ENCODE measurements around the gene CBY3.

Gene CBY3

GRCh38 chr5:179700401-179700918, 19.6 kb upstream of the CBY3 start:
- H3K36me3 ChIP-seq (ENCODE audit: control insufficient read depth in 1 of 2, insufficient read depth in 2 of 2, low read length in 2 of 2): peaks cover 19 to 22% of the 10 kb centered on the region in 2 experiments
- no peak overlapping the region for H3K18ac ChIP-seq (ENCODE audit: low read length)
- no peak overlapping the region for H2BK12ac ChIP-seq (ENCODE audit: low read length)

GRCh38 chr5:179699616-179700237, 18.9 kb upstream of the CBY3 start:
- peak overlapping the region; percentile 3 for H4K8ac ChIP-seq (ENCODE audit: low read depth, low read length)
- peak overlapping the region; percentile 88 for H3K9ac ChIP-seq (ENCODE audit: low read length)
- no peaks in the 10 kb centered on the region for H3K27me3 ChIP-seq (ENCODE audit: insufficient read depth, low read length)
- H3K79me2 ChIP-seq (ENCODE audit: control insufficient read depth, insufficient read depth, low read length, poor library complexity): peaks cover 31% of the 10 kb centered on the region
- no peak overlapping the region for H2AFZ ChIP-seq (ENCODE audit: insufficient read depth, low read length, poor library complexity)
- peak; percentile 13 to 48 for DNase-seq
- peaks cover 15% of the 10 kb centered on the region for H3K79me1 ChIP-seq (ENCODE audit: low read length)
- no peak overlapping the region for H3K27ac ChIP-seq (ENCODE audit: low read depth, low read length)
- no peak overlapping the region for H2BK12ac ChIP-seq (ENCODE audit: low read length)
- no peak overlapping the region for H2BK5ac ChIP-seq (ENCODE audit: low read depth, low read length, poor library complexity)
- peak overlapping the region; percentile 60 for H3K4me2 ChIP-seq (ENCODE audit: low read length)
- peak overlapping the region; percentile 100 for H4K91ac ChIP-seq (ENCODE audit: low read depth, low read length)
- H3K4ac ChIP-seq (ENCODE audit: low read depth, low read length): peak overlapping the region; percentile 100
- H3K23ac ChIP-seq (ENCODE audit: low read length): no peak overlapping the region
- no CpG with 5 or more reads among the region's 19 CpGs for WGBS (ENCODE audit: extremely low coverage, insufficient coverage, insufficient read length)
- no peak overlapping the region for H3K18ac ChIP-seq (ENCODE audit: low read length)
- no peaks in the 10 kb centered on the region for H3K9me3 ChIP-seq (ENCODE audit: insufficient read depth, low read depth, low read length)
- no peak overlapping the region for H2AK5ac ChIP-seq (ENCODE audit: low read length)
- no peak overlapping the region for H2BK120ac ChIP-seq (ENCODE audit: insufficient read depth, low read length, poor library complexity)
- H3K4me1 ChIP-seq (ENCODE audit: control insufficient read depth in 1 of 2, insufficient read depth in 2 of 2, low read length in 2 of 2): peaks cover 0 to 3% of the 10 kb centered on the region in 2 experiments
- peak overlapping the region; percentile 99 for H3K14ac ChIP-seq (ENCODE audit: low read length)
- H3K36me3 ChIP-seq (ENCODE audit: control insufficient read depth in 1 of 2, insufficient read depth in 2 of 2, low read length in 2 of 2): peaks cover 15 to 18% of the 10 kb centered on the region in 2 experiments
- H3K4me3 ChIP-seq (ENCODE audit: low read depth, low read length): peak overlapping the region; percentile 99
- H4K12ac ChIP-seq (ENCODE audit: low read depth, low read length): no peak overlapping the region

More at GRCh38 chr5:179700401-179700918, 19.6 kb upstream of the CBY3 start:
- H3K27ac ChIP-seq (ENCODE audit: low read depth, low read length): no peak overlapping the region
- H3K14ac ChIP-seq (ENCODE audit: low read length): no peak overlapping the region
- H2AFZ ChIP-seq (ENCODE audit: insufficient read depth, low read length, poor library complexity): no peak overlapping the region
- H2BK120ac ChIP-seq (ENCODE audit: insufficient read depth, low read length, poor library complexity): no peak overlapping the region
- no peak overlapping the region for H3K23ac ChIP-seq (ENCODE audit: low read length)
- H2AK5ac ChIP-seq (ENCODE audit: low read length): no peak overlapping the region
- peak overlapping the region; percentile 54 for H3K4me2 ChIP-seq (ENCODE audit: low read length)
- H2BK5ac ChIP-seq (ENCODE audit: low read depth, low read length, poor library complexity): no peak overlapping the region
- H3K79me2 ChIP-seq (ENCODE audit: control insufficient read depth, insufficient read depth, low read length, poor library complexity): peaks cover 31% of the 10 kb centered on the region
- H3K4ac ChIP-seq (ENCODE audit: low read depth, low read length): peak overlapping the region; percentile 99
- no peak overlapping the region for H3K4me3 ChIP-seq (ENCODE audit: low read depth, low read length)
- peak in 1 of 2 donors; percentile 11 for DNase-seq
- WGBS (ENCODE audit: extremely low coverage, insufficient coverage, insufficient read length): no CpG with 5 or more reads among the region's 7 CpGs
- no peak overlapping the region for H4K8ac ChIP-seq (ENCODE audit: low read depth, low read length)
- H3K9me3 ChIP-seq (ENCODE audit: insufficient read depth, low read depth, low read length): no peaks in the 10 kb centered on the region
- H4K12ac ChIP-seq (ENCODE audit: low read depth, low read length): no peak overlapping the region
- no peak overlapping the region for H4K91ac ChIP-seq (ENCODE audit: low read depth, low read length)
- no peak overlapping the region for H3K9ac ChIP-seq (ENCODE audit: low read length)
- peaks cover 0 to 3% of the 10 kb centered on the region in 2 experiments for H3K4me1 ChIP-seq (ENCODE audit: control insufficient read depth in 1 of 2, insufficient read depth in 2 of 2, low read length in 2 of 2)
- H3K27me3 ChIP-seq (ENCODE audit: insufficient read depth, low read length): no peaks in the 10 kb centered on the region
- peaks cover 15% of the 10 kb centered on the region for H3K79me1 ChIP-seq (ENCODE audit: low read length)

- H2BK12ac ChIP-seq (ENCODE audit: low read length): peak within 1 kb of the TSS; percentile 11
- H3K14ac ChIP-seq (ENCODE audit: low read length): peak within 1 kb of the TSS; percentile 99
- H3K27ac ChIP-seq (ENCODE audit: low read depth, low read length): peak within 1 kb of the TSS; percentile 98
- peak within 1 kb of the TSS; percentile 93 for H3K9ac ChIP-seq (ENCODE audit: low read length)
- H3K27me3 ChIP-seq (ENCODE audit: insufficient read depth, low read length): no peaks in the 10 kb centered on the region
- peaks cover 10 to 13% of the 10 kb centered on the region in 2 experiments for H3K36me3 ChIP-seq (ENCODE audit: control insufficient read depth in 1 of 2, insufficient read depth in 2 of 2, low read length in 2 of 2)
- no peaks in the 10 kb centered on the region for H3K9me3 ChIP-seq (ENCODE audit: insufficient read depth, low read depth, low read length)
- H2AFZ ChIP-seq (ENCODE audit: insufficient read depth, low read length, poor library complexity): peak within 1 kb of the TSS; percentile 99
- H3K4me2 ChIP-seq (ENCODE audit: low read length): peak within 1 kb of the TSS; percentile 75
- H4K8ac ChIP-seq (ENCODE audit: low read depth, low read length): peak within 1 kb of the TSS; percentile 97
- H3K79me1 ChIP-seq (ENCODE audit: low read length): peaks cover 15% of the 10 kb centered on the region
- peaks cover 31% of the 10 kb centered on the region for H3K79me2 ChIP-seq (ENCODE audit: control insufficient read depth, insufficient read depth, low read length, poor library complexity)
- peak within 1 kb of the TSS; percentile 100 for H4K91ac ChIP-seq (ENCODE audit: low read depth, low read length)
- peak within 1 kb of the TSS; percentile 99 for H3K4me3 ChIP-seq (ENCODE audit: low read depth, low read length)
- H2AK5ac ChIP-seq (ENCODE audit: low read length): peak within 1 kb of the TSS; percentile 93
- peak within 1 kb of the TSS; percentile 98 for H3K18ac ChIP-seq (ENCODE audit: low read length)
- peak within 1 kb of the TSS; percentile 92 for H4K12ac ChIP-seq (ENCODE audit: low read depth, low read length)
- peak within 1 kb of the TSS; percentile 99 for H2BK120ac ChIP-seq (ENCODE audit: insufficient read depth, low read length, poor library complexity)
- no peak within 1 kb of the TSS for H3K23ac ChIP-seq (ENCODE audit: low read length)
- DNase-seq: peak; percentile 14 to 52
- peak within 1 kb of the TSS; percentile 100 for H3K4ac ChIP-seq (ENCODE audit: low read depth, low read length)
- peak within 1 kb of the TSS; percentile 92 for H2BK5ac ChIP-seq (ENCODE audit: low read depth, low read length, poor library complexity)
- H3K4me1 ChIP-seq (ENCODE audit: control insufficient read depth in 1 of 2, insufficient read depth in 2 of 2, low read length in 2 of 2): peaks cover 0 to 3% of the 10 kb centered on the region in 2 experiments
- WGBS (ENCODE audit: extremely low coverage, insufficient coverage, insufficient read length): no CpG with 5 or more reads among the region's 58 CpGs
Observed at GRCh38 chr5:179698935-179699615, 18.2 kb upstream of the CBY3 start, which contains the start of gene CANX. CANX (plus strand) TSS chr5:179698967; CDS start chr5:179705682, 6,715 bp downstream.

- H3K79me1 ChIP-seq (ENCODE audit: low read length): peaks cover 15% of the 10 kb centered on the region
- no CpG with 5 or more reads among the region's 72 CpGs for WGBS (ENCODE audit: extremely low coverage, insufficient coverage, insufficient read length)
- peaks cover 30% of the 10 kb centered on the region for H3K79me2 ChIP-seq (ENCODE audit: control insufficient read depth, insufficient read depth, low read length, poor library complexity)
- peak overlapping the region; percentile 80 for H4K91ac ChIP-seq (ENCODE audit: low read depth, low read length)
- peaks cover 0 to 3% of the 10 kb centered on the region in 2 experiments for H3K4me1 ChIP-seq (ENCODE audit: control insufficient read depth in 1 of 2, insufficient read depth in 2 of 2, low read length in 2 of 2)
- peak overlapping the region; percentile 59 for H2AK5ac ChIP-seq (ENCODE audit: low read length)
- no peak overlapping the region for H3K23ac ChIP-seq (ENCODE audit: low read length)
- H2BK120ac ChIP-seq (ENCODE audit: insufficient read depth, low read length, poor library complexity): peak overlapping the region; percentile 76
- H3K4me2 ChIP-seq (ENCODE audit: low read length): peak overlapping the region; percentile 75
- H3K4ac ChIP-seq (ENCODE audit: low read depth, low read length): peak overlapping the region; percentile 51
- H3K9ac ChIP-seq (ENCODE audit: low read length): peak overlapping the region; percentile 93
- H3K27ac ChIP-seq (ENCODE audit: low read depth, low read length): peak overlapping the region; percentile 98
- peak overlapping the region; percentile 92 for H2BK5ac ChIP-seq (ENCODE audit: low read depth, low read length, poor library complexity)
- H3K9me3 ChIP-seq (ENCODE audit: insufficient read depth, low read depth, low read length): no peaks in the 10 kb centered on the region
- peak overlapping the region; percentile 81 for H3K18ac ChIP-seq (ENCODE audit: low read length)
- peak overlapping the region; percentile 73 for H4K12ac ChIP-seq (ENCODE audit: low read depth, low read length)
- peak overlapping the region; percentile 99 for H2AFZ ChIP-seq (ENCODE audit: insufficient read depth, low read length, poor library complexity)
- H3K36me3 ChIP-seq (ENCODE audit: control insufficient read depth in 1 of 2, insufficient read depth in 2 of 2, low read length in 2 of 2): peaks cover 7 to 12% of the 10 kb centered on the region in 2 experiments
- H4K8ac ChIP-seq (ENCODE audit: low read depth, low read length): peak overlapping the region; percentile 77
- no peaks in the 10 kb centered on the region for H3K27me3 ChIP-seq (ENCODE audit: insufficient read depth, low read length)
- no peak overlapping the region for H2BK12ac ChIP-seq (ENCODE audit: low read length)
- DNase-seq: peak; percentile 99 to 100
- H3K4me3 ChIP-seq (ENCODE audit: low read depth, low read length): peak overlapping the region; percentile 99
- peak overlapping the region; percentile 88 for H3K14ac ChIP-seq (ENCODE audit: low read length)
Observed at GRCh38 chr5:179697993-179698934, 17.4 kb upstream of the CBY3 start.

All from trophoblast cell (in vitro differentiated cells and primary cell).